ENCODE data around the gene CFLAR. TPM values are rescaled to one million over a fixed set of nuclear protein-coding genes. Genes with fewer than 3 reads are reported as not detected.

The CFLAR gene
- total and polyA plus RNA-seq, 2 of the 13 experiments (the other 11 are each of a cell fraction or from before 2014, with no cell fraction given): 43.8 to 92.1 TPM

DNA sequence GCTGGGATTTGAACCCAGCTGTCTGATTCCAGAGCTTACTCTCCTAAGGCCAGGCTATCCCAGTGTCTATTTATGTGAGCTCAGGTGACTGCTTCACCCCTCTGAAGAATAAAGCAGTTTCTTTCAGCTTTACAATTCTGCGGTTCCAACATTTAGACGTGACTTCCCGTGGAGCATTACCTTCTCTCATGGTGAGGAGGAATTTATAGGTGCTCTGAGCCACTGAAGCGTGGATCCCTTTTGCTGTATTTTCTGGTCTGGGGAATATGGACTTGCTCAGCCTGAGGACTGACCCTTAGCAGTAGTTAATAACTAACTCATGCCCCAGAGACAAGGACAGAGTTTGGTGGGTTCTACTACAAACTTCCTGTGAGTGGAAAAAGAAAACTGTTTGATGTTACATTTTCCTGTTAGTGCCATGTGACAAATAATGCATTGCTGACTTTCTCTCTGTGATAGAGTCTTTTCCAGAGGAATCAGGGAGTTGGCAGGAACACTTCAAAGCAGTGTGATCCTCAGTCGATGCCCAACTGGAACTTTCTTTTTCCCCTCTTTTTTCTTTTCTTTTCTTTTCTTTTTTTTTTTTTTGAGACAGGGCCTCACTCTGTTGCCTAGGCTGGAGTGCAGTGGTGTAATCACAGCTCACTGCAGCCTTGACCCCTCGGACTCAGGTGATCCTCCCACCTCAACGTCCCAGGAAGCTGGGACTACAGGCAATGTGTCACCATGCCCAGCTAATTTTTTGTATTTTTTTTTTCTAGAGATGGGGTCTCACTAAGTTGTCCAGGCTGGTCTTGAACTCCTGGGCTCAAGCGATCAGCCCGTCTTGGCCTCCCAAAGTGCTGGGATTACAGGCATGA, 88.9 kb downstream of the CFLAR start (continued):
- TF ChIP-seq ZEB1 (IDR thresholded peaks at IDR 0.05; ENCODE audit: insufficient replicate concordance, low read depth) (peak; percentile 57), ZFYVE20 (CRISPR knock-in tag; IDR thresholded peaks at IDR 0.05; ENCODE audit: borderline replicate concordance, low read depth) (no peak), SAP130 (CRISPR knock-in tag; IDR thresholded peaks at IDR 0.05; ENCODE audit: low read depth) (peak; percentile 81), MTA3 (CRISPR knock-in tag; IDR thresholded peaks at IDR 0.05) (no peak), REL (CRISPR knock-in tag; conservative IDR thresholded peaks at IDR 0.05) (no peak), SCMH1 (CRISPR knock-in tag; IDR thresholded peaks at IDR 0.05; ENCODE audit: borderline replicate concordance) (no peak), GTF2F1 (IDR thresholded peaks at IDR 0.05; ENCODE audit: low read length) (no peak), ZNF224 (CRISPR knock-in tag; IDR thresholded peaks at IDR 0.05) (no peak), ZNF451 (CRISPR knock-in tag; IDR thresholded peaks at IDR 0.05) (no peak), NFE2L1 (CRISPR knock-in tag; IDR thresholded peaks at IDR 0.05; ENCODE audit: borderline replicate concordance) (no peak), NRL (CRISPR knock-in tag; IDR thresholded peaks at IDR 0.05; ENCODE audit: borderline replicate concordance) (0 out of 2 replicates have a peak, but pooled peaks have one; percentile 55), HOXD1 (CRISPR knock-in tag; IDR thresholded peaks at IDR 0.05) (no peak), PHB2 (IDR thresholded peaks at IDR 0.05; ENCODE audit: partially characterized antibody) (no peak), CENPX (CRISPR knock-in tag; IDR thresholded peaks at IDR 0.05) (no peak), ZMYM2 (CRISPR knock-in tag; IDR thresholded peaks at IDR 0.05) (peak; percentile 92), ZNF761 (CRISPR knock-in tag; conservative IDR thresholded peaks at IDR 0.05) (no peak), FIP1L1 (IDR thresholded peaks at IDR 0.05; ENCODE audit: borderline replicate concordance, insufficient read depth, low read depth, low read length) (no peak), RORA (CRISPR knock-in tag; IDR thresholded peaks at IDR 0.05) (peak; percentile 97), RXRA (CRISPR knock-in tag; IDR thresholded peaks at IDR 0.05) (peak; percentile 94)
- TF ChIP-seq, protein P1, sequence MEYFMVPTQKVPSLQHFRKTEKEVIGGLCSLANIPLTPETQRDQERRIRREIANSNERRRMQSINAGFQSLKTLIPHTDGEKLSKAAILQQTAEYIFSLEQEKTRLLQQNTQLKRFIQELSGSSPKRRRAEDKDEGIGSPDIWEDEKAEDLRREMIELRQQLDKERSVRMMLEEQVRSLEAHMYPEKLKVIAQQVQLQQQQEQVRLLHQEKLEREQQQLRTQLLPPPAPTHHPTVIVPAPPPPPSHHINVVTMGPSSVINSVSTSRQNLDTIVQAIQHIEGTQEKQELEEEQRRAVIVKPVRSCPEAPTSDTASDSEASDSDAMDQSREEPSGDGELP (IDR thresholded peaks at IDR 0.05; ENCODE audit: borderline replicate concordance, low read depth): peak; percentile 73; the same call in 1 of the 2 replicates
- TF ChIP-seq, protein P2, sequence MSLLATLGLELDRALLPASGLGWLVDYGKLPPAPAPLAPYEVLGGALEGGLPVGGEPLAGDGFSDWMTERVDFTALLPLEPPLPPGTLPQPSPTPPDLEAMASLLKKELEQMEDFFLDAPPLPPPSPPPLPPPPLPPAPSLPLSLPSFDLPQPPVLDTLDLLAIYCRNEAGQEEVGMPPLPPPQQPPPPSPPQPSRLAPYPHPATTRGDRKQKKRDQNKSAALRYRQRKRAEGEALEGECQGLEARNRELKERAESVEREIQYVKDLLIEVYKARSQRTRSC (CRISPR knock-in tag; IDR thresholded peaks at IDR 0.05; ENCODE audit: low read depth): no peak
- TF ChIP-seq, protein P3, sequence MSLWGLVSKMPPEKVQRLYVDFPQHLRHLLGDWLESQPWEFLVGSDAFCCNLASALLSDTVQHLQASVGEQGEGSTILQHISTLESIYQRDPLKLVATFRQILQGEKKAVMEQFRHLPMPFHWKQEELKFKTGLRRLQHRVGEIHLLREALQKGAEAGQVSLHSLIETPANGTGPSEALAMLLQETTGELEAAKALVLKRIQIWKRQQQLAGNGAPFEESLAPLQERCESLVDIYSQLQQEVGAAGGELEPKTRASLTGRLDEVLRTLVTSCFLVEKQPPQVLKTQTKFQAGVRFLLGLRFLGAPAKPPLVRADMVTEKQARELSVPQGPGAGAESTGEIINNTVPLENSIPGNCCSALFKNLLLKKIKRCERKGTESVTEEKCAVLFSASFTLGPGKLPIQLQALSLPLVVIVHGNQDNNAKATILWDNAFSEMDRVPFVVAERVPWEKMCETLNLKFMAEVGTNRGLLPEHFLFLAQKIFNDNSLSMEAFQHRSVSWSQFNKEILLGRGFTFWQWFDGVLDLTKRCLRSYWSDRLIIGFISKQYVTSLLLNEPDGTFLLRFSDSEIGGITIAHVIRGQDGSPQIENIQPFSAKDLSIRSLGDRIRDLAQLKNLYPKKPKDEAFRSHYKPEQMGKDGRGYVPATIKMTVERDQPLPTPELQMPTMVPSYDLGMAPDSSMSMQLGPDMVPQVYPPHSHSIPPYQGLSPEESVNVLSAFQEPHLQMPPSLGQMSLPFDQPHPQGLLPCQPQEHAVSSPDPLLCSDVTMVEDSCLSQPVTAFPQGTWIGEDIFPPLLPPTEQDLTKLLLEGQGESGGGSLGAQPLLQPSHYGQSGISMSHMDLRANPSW (CRISPR knock-in tag; IDR thresholded peaks at IDR 0.05; ENCODE audit: borderline replicate concordance): peak; percentile 90
- TF ChIP-seq, protein P4, sequence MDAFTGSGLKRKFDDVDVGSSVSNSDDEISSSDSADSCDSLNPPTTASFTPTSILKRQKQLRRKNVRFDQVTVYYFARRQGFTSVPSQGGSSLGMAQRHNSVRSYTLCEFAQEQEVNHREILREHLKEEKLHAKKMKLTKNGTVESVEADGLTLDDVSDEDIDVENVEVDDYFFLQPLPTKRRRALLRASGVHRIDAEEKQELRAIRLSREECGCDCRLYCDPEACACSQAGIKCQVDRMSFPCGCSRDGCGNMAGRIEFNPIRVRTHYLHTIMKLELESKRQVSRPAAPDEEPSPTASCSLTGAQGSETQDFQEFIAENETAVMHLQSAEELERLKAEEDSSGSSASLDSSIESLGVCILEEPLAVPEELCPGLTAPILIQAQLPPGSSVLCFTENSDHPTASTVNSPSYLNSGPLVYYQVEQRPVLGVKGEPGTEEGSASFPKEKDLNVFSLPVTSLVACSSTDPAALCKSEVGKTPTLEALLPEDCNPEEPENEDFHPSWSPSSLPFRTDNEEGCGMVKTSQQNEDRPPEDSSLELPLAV (CRISPR knock-in tag; conservative IDR thresholded peaks at IDR 0.05; ENCODE audit: low read depth): no peak
- TF ChIP-seq, protein P5, sequence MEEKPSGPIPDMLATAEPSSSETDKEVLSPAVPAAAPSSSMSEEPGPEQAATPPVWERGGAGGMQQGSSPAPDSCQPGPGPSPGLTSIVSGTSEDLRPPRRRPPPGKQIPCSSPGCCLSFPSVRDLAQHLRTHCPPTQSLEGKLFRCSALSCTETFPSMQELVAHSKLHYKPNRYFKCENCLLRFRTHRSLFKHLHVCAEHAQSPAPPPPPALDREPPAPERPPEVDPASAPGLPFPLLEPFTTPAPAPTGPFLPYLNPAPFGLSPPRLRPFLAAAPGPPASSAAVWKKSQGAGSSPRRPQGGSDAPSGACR (CRISPR knock-in tag; IDR thresholded peaks at IDR 0.05): 0 out of 2 replicates have a peak, but pooled peaks have one; percentile 46
